Measurements from ENCODE around the gene TLK2. TPM values are rescaled to one million over a fixed set of nuclear protein-coding genes. Genes with fewer than 3 reads are reported as not detected.
"Not testable (repeated sequence)": the region's sequence is repeated elsewhere in the genome, so short reads cannot be mapped to it uniquely, and the experiment has no call there.

TLK2 gene
- total and polyA plus RNA-seq, 2 donors (not counting 3 experiments of a cell fraction or from before 2014, with no cell fraction given) = 30.7 to 40.7 TPM

- H3K4me1 ChIP-seq (ENCODE audit: control insufficient read depth, extremely low read depth, insufficient read depth, low read length); FAIRE-seq; intact Hi-C loops (cut with micrococcal nuclease); BruUV-seq (replicated peaks); CTCF ChIA-PET; H3K36me3 ChIP-seq (ENCODE audit: control insufficient read depth in 2 of 2, extremely low read depth in 1 of 2, insufficient read depth in 2 of 2, low read length in 2 of 2); H3K9me3 ChIP-seq (replicated peaks; ENCODE audit: control insufficient read depth, insufficient read depth, low read length); H3K4me2 ChIP-seq (ENCODE audit: insufficient read depth, low read length); DNase-seq (ENCODE audit: low read depth, low spot score); H3K9me1 ChIP-seq (replicated peaks; ENCODE audit: control insufficient read depth, extremely low read depth, insufficient read depth, low read length); H3K4me3 ChIP-seq (replicated peaks in 1 of 3; ENCODE audit: insufficient read depth in 1 of 3, low read depth in 1 of 3, low read length in 3 of 3); POLR2A ChIA-PET; dilution Hi-C loops (cut with MboI; ENCODE audit: extremely low pct_ligation_motif_present, low sequenced_read_pairs); H3K27me3 ChIP-seq (ENCODE audit: control insufficient read depth in 2 of 2, insufficient read depth in 2 of 2, low read length in 2 of 2); H4K20me1 ChIP-seq (replicated peaks; ENCODE audit: control insufficient read depth, extremely low read depth, insufficient read depth, low read length); H3K9ac ChIP-seq (replicated peaks; ENCODE audit: extremely low read depth, insufficient read depth, low read length); H3K79me2 ChIP-seq (ENCODE audit: control insufficient read depth, insufficient read depth, low read length); H2AFZ ChIP-seq (ENCODE audit: low read depth, low read length); H3K27ac ChIP-seq (ENCODE audit: insufficient read depth, low read depth, low read length): not testable (repeated sequence)
Measured at GRCh38 chr17:62465271-62465670, 13.4 kb upstream of the TLK2 start.

GRCh38 chr17:62470666-62471379 lies 7.8 kb upstream of the TLK2 start:
- FAIRE-seq = peak; percentile 91
- H4K20me1 ChIP-seq (replicated peaks; ENCODE audit: control insufficient read depth, extremely low read depth, insufficient read depth, low read length); H3K9ac ChIP-seq (replicated peaks; ENCODE audit: extremely low read depth, insufficient read depth, low read length); H3K79me2 ChIP-seq (ENCODE audit: control insufficient read depth, insufficient read depth, low read length); H3K27ac ChIP-seq (ENCODE audit: insufficient read depth, low read depth, low read length); H3K9me3 ChIP-seq (replicated peaks; ENCODE audit: control insufficient read depth, insufficient read depth, low read length); H3K36me3 ChIP-seq (ENCODE audit: control insufficient read depth in 2 of 2, extremely low read depth in 1 of 2, insufficient read depth in 2 of 2, low read length in 2 of 2); H3K9me1 ChIP-seq (replicated peaks; ENCODE audit: control insufficient read depth, extremely low read depth, insufficient read depth, low read length); H3K4me3 ChIP-seq (replicated peaks in 1 of 3; ENCODE audit: insufficient read depth in 1 of 3, low read depth in 1 of 3, low read length in 3 of 3); H3K27me3 ChIP-seq (ENCODE audit: control insufficient read depth in 2 of 2, insufficient read depth in 2 of 2, low read length in 2 of 2); POLR2A ChIA-PET; intact Hi-C loops (cut with micrococcal nuclease); CTCF ChIA-PET; H3K4me1 ChIP-seq (ENCODE audit: control insufficient read depth, extremely low read depth, insufficient read depth, low read length); H2AFZ ChIP-seq (ENCODE audit: low read depth, low read length); H3K4me2 ChIP-seq (ENCODE audit: insufficient read depth, low read length); BruUV-seq (replicated peaks); dilution Hi-C loops (cut with MboI; ENCODE audit: extremely low pct_ligation_motif_present, low sequenced_read_pairs): not testable (repeated sequence)
- TF ChIP-seq JUN (IDR thresholded peaks at IDR 0.05; ENCODE audit: borderline replicate concordance, insufficient read depth, insufficient read length, low read depth) = peak; percentile 35
- peak; percentile 62 for TF ChIP-seq FOS (IDR thresholded peaks at IDR 0.05; ENCODE audit: borderline replicate concordance, insufficient read depth, low read length)
- DNase-seq (ENCODE audit: low read depth, low spot score) = peak; percentile 74

GRCh38 chr17:62471380-62471880 lies 7.2 kb upstream of the TLK2 start:
- H4K20me1 ChIP-seq (replicated peaks; ENCODE audit: control insufficient read depth, extremely low read depth, insufficient read depth, low read length); DNase-seq (ENCODE audit: low read depth, low spot score); CTCF ChIA-PET; H3K27me3 ChIP-seq (ENCODE audit: control insufficient read depth in 2 of 2, insufficient read depth in 2 of 2, low read length in 2 of 2); H3K4me1 ChIP-seq (ENCODE audit: control insufficient read depth, extremely low read depth, insufficient read depth, low read length); H3K36me3 ChIP-seq (ENCODE audit: control insufficient read depth in 2 of 2, extremely low read depth in 1 of 2, insufficient read depth in 2 of 2, low read length in 2 of 2); H3K79me2 ChIP-seq (ENCODE audit: control insufficient read depth, insufficient read depth, low read length); BruUV-seq (replicated peaks); H3K4me3 ChIP-seq (replicated peaks in 1 of 3; ENCODE audit: insufficient read depth in 1 of 3, low read depth in 1 of 3, low read length in 3 of 3); H2AFZ ChIP-seq (ENCODE audit: low read depth, low read length); dilution Hi-C loops (cut with MboI; ENCODE audit: extremely low pct_ligation_motif_present, low sequenced_read_pairs); H3K9me3 ChIP-seq (replicated peaks; ENCODE audit: control insufficient read depth, insufficient read depth, low read length); H3K4me2 ChIP-seq (ENCODE audit: insufficient read depth, low read length); FAIRE-seq; H3K9me1 ChIP-seq (replicated peaks; ENCODE audit: control insufficient read depth, extremely low read depth, insufficient read depth, low read length); intact Hi-C loops (cut with micrococcal nuclease); H3K27ac ChIP-seq (ENCODE audit: insufficient read depth, low read depth, low read length); H3K9ac ChIP-seq (replicated peaks; ENCODE audit: extremely low read depth, insufficient read depth, low read length): not testable (repeated sequence)
- POLR2A ChIA-PET = interaction anchor here (0.6 kb wide), 1 partner anchor 339 kb away, joined by 4 read pairs; no protein-coding TSS in a partner anchor

Measured in endothelial cell of umbilical vein (primary cell).